MCF 10A (cell line): ENCODE measurements around the gene CGB2. TPM values are rescaled to one million over a fixed set of nuclear protein-coding genes. Genes with fewer than 3 reads are reported as not detected.
"Not testable (repeated sequence)": the region's sequence is repeated elsewhere in the genome, so short reads cannot be mapped to it uniquely, and the experiment has no call there.

Experiments
- BruUV-seq: library from RNA; stranded (reverse); fragments of 400-500 nt; replicated peaks from 2 replicates; lab custom pipeline; 2021; lab: Mats Ljungman, UMichigan
- CTCF ChIA-PET: fragments of 300-600 bp; sonication (Branson Sonifier 250); formaldehyde crosslinking; extraction: SDS; loops from one replicate; lab custom pipeline; 2021; ENCODE audit warnings: antibody characterized with exemption, inconsistent platforms; lab: Yijun Ruan, JAX
- POLR2A ChIA-PET: fragments of 300-600, 350-650 bp; sonication (Branson Sonifier 250); formaldehyde crosslinking; extraction: SDS; loops from one replicate; lab custom pipeline; 2020; ENCODE audit warnings: antibody characterized with exemption, inconsistent platforms; lab: Yijun Ruan, JAX
- DNase-seq: peaks from one replicate; pipeline ENCODE4 v3.0.0-alpha.2; 2018; ENCODE audit not compliant: unreplicated experiment
- H3K27ac Mint-ChIP-seq: one replicate; pipeline ENCODE4 v1.8.0; 2022; ENCODE audit warnings: mild to moderate bottlenecking, low read depth, mixed read lengths; ENCODE audit not compliant: unreplicated experiment
- H3K27me3 Mint-ChIP-seq: one replicate; pipeline ENCODE4 v1.8.0; 2022; ENCODE audit warnings: mixed read lengths; ENCODE audit not compliant: insufficient read depth, unreplicated experiment
- H3K36me3 Mint-ChIP-seq: one replicate; pipeline ENCODE4 v1.8.0; 2022; ENCODE audit warnings: mild to moderate bottlenecking, moderate library complexity, mixed read lengths; ENCODE audit not compliant: insufficient read depth, unreplicated experiment
- H3K4me1 Mint-ChIP-seq: one replicate; pipeline ENCODE4 v1.8.0; 2022; ENCODE audit warnings: mixed read lengths; ENCODE audit not compliant: insufficient read depth, unreplicated experiment
- H3K4me3 Mint-ChIP-seq: one replicate; pipeline ENCODE4 v1.8.0; 2022; ENCODE audit warnings: mild to moderate bottlenecking, moderate library complexity, mixed read lengths; ENCODE audit not compliant: unreplicated experiment
- H3K9me3 Mint-ChIP-seq: one replicate; pipeline ENCODE4 v1.8.0; 2022; ENCODE audit warnings: mixed read lengths; ENCODE audit not compliant: unreplicated experiment
- CTCF ChIP-seq: fragments of 200-600 bp; IDR thresholded peaks from one replicate; pipeline ENCODE4 v1.8.0; 2022; ENCODE audit warnings: antibody characterized with exemption, mild to moderate bottlenecking; ENCODE audit not compliant: unreplicated experiment
- intact Hi-C: fragments of 100-400 bp; cut with micrococcal nuclease; formaldehyde crosslinking; loops from 2 replicates; pipeline ENCODE4 v1.14.1; 2022
- total RNA-seq: library from RNA; stranded (reverse); gene quantifications from 2 replicates; pipeline ENCODE4 v1.2.3, GENCODE V29; 2022

CGB2 gene
- total RNA-seq, 1 experiment from 2014 or later, result not detected

GRCh38 chr19:49017041-49017665, 14.5 kb upstream of the CGB2 start, which contains the start of gene LHB:
LHB (minus strand) TSS chr19:49017091; CDS start chr19:49017081, 10 bp downstream.
- ChIA-PET POLR2A (no interaction called here), CTCF (interaction anchor here (0.7 to 1.1 kb wide), 2 partner anchors 17 to 39 kb away, joined by 3 to 4 read pairs; no protein-coding TSS in a partner anchor)
- Mint-ChIP-seq H3K4me1 (peaks cover 18% of the 10 kb centered on the region), H3K36me3 (peaks cover 43% of the 10 kb centered on the region), H3K9me3 (no peaks in the 10 kb centered on the region), H3K27me3 (no peaks in the 10 kb centered on the region), H3K27ac (no peak within 1 kb of the TSS), H3K4me3 (no peak within 1 kb of the TSS)
- intact Hi-C loops, result no loop called here
- BruUV-seq, result no TSS peak
- TF ChIP-seq CTCF, result no peak
- no peak for DNase-seq

- Mint-ChIP-seq H3K4me3 (no peak overlapping the region), H3K36me3 (peaks cover 43% of the 10 kb centered on the region), H3K9me3 (no peaks in the 10 kb centered on the region), H3K4me1 (peaks cover 18% of the 10 kb centered on the region), H3K27me3 (no peaks in the 10 kb centered on the region), H3K27ac (no peak overlapping the region)
- POLR2A ChIA-PET, result interaction anchor here (0.6 to 1.0 kb wide), 2 partner anchors 72 to 624 kb away, joined by 4 read pairs; partner anchors contain the start of gene SCAF1
- intact Hi-C loops, result no loop called here
- no TSS peak for BruUV-seq
- CTCF ChIA-PET, result interaction anchor here (0.7 to 1.3 kb wide), 2 partner anchors 18 to 39 kb away, joined by 3 to 4 read pairs; no protein-coding TSS in a partner anchor
- no peak for DNase-seq
- peak; percentile 35 for TF ChIP-seq CTCF
Observed at GRCh38 chr19:49017666-49018351, 13.9 kb upstream of the CGB2 start.

GRCh38 chr19:49018388-49019241, 13.1 kb upstream of the CGB2 start:
- H3K4me3 Mint-ChIP-seq, result peak overlapping the region; percentile 57
- BruUV-seq, intact Hi-C loops, H3K9me3 Mint-ChIP-seq, DNase-seq, H3K27me3 Mint-ChIP-seq, H3K27ac Mint-ChIP-seq: not testable (repeated sequence)
- ChIA-PET CTCF (interaction anchor here (0.6 to 1.3 kb wide), 2 partner anchors 19 to 208 kb away, joined by 3 to 4 read pairs; no protein-coding TSS in a partner anchor), POLR2A (interaction anchor here (0.6 to 1.7 kb wide), 10 partner anchors 9 to 623 kb away, joined by 3 to 11 read pairs (median 4); partner anchors contain the start of genes CGB7, GYS1, RUVBL2 and SCAF1)
- H3K4me1 Mint-ChIP-seq, result peaks cover 18% of the 10 kb centered on the region
- peaks cover 37% of the 10 kb centered on the region for H3K36me3 Mint-ChIP-seq

GRCh38 chr19:49019242-49019932, 12.3 kb upstream of the CGB2 start:
- H3K27me3 Mint-ChIP-seq, result no peaks in the 10 kb centered on the region
- H3K4me3 Mint-ChIP-seq, result peak overlapping the region; percentile 57
- H3K36me3 Mint-ChIP-seq, result peaks cover 34% of the 10 kb centered on the region
- TSS peak; percentile 3 for BruUV-seq
- DNase-seq, result peak; percentile 83
- peaks cover 18% of the 10 kb centered on the region for H3K4me1 Mint-ChIP-seq
- H3K9me3 Mint-ChIP-seq, result no peaks in the 10 kb centered on the region
- intact Hi-C loops, result no loop called here
- TF ChIP-seq CTCF, result no peak
- H3K27ac Mint-ChIP-seq, result no peak overlapping the region
- ChIA-PET POLR2A (interaction anchor here (0.6 to 1.7 kb wide), 10 partner anchors 9 to 306 kb away, joined by 3 to 11 read pairs (median 4); partner anchors contain the start of genes CGB7, GYS1 and RUVBL2), CTCF (interaction anchor here (0.6 kb wide), 1 partner anchor 38 kb away, joined by 4 read pairs; the partner anchor contains the start of gene CGB7)
